HL-60 (cell line): ENCODE data around the gene SRPK2.

Experiments used
- DNase-seq, 2 experiments: peaks; one replicate each; pipeline ENCODE4 v3.0.0-alpha.2; 2010 to 2020; ENCODE audit warnings: low read depth in 1 of 2, low spot score in 1 of 2
- H3K27ac ChIP-seq: fragments of 250-450 bp; sonication (Bioruptor Pico); replicated peaks from 2 replicates; pipeline ENCODE4 v1.5.1; 2020; ENCODE audit warnings: mild to moderate bottlenecking, moderate library complexity
- H3K27me3 ChIP-seq: fragments of 250-450 bp; sonication (Bioruptor Pico); 2 replicates; pipeline ENCODE4 v1.5.1; 2021; ENCODE audit warnings: mild to moderate bottlenecking, moderate library complexity; ENCODE audit not compliant: insufficient read depth, poor library complexity, severe bottlenecking
- H3K4me3 ChIP-seq: replicated peaks from 2 replicates; pipeline ENCODE4 v1.5.1; 2011; ENCODE audit warnings: mild to moderate bottlenecking, control low read depth, low read length; ENCODE audit not compliant: insufficient read depth
- CTCF ChIP-seq: IDR thresholded peaks from one replicate; pipeline ENCODE4 v1.5.1; 2011; ENCODE audit warnings: low read length, control low read depth, inconsistent platforms; ENCODE audit not compliant: insufficient read depth
- GABPA ChIP-seq: IDR thresholded peaks from 2 replicates; pipeline ENCODE4 v1.6.1; 2012; ENCODE audit warnings: low read depth
- POLR2AphosphoS5 ChIP-seq: IDR thresholded peaks from 2 replicates; pipeline ENCODE4 v1.6.1; 2012; ENCODE audit warnings: low read depth
- REST ChIP-seq: IDR thresholded peaks from 2 replicates; pipeline ENCODE4 v1.6.1; 2012; ENCODE audit warnings: low read depth; ENCODE audit not compliant: insufficient replicate concordance
- SPI1 ChIP-seq: IDR thresholded peaks from 2 replicates; pipeline ENCODE4 v1.6.1; 2012; ENCODE audit warnings: low read depth, mild to moderate bottlenecking, borderline replicate concordance

SRPK2 gene

GRCh38 chr7:105377903-105378302, 10.8 kb downstream of the SRPK2 start:
- DNase-seq: no peak
- H3K4me3 ChIP-seq: no peak overlapping the region
- H3K27me3 ChIP-seq: no peaks in the 10 kb centered on the region
- TF ChIP-seq REST (no peak), GABPA (no peak), CTCF (no peak), POLR2AphosphoS5 (no peak), SPI1 (no peak)
- no peak overlapping the region for H3K27ac ChIP-seq

- Histone ChIP-seq H3K27ac (no peak overlapping the region), H3K27me3 (no peaks in the 10 kb centered on the region), H3K4me3 (no peak overlapping the region)
- DNase-seq: no peak
- TF ChIP-seq GABPA (no peak), SPI1 (no peak), REST (no peak), CTCF (no peak), POLR2AphosphoS5 (no peak)
Observed at GRCh38 chr7:105376908-105377533, 11.7 kb downstream of the SRPK2 start.

- DNase-seq: no peak
- no peak overlapping the region for H3K27ac ChIP-seq
- no peak for TF ChIP-seq REST
- no peak for TF ChIP-seq SPI1
- TF ChIP-seq POLR2AphosphoS5: no peak
- no peak for TF ChIP-seq GABPA
- TF ChIP-seq CTCF: no peak
- no peaks in the 10 kb centered on the region for H3K27me3 ChIP-seq
- no peak overlapping the region for H3K4me3 ChIP-seq
Observed at GRCh38 chr7:105369944-105370343, 18.8 kb downstream of the SRPK2 start.
